ENCODE results near the gene GHRH.

- TF ChIP-seq, protein P1, sequence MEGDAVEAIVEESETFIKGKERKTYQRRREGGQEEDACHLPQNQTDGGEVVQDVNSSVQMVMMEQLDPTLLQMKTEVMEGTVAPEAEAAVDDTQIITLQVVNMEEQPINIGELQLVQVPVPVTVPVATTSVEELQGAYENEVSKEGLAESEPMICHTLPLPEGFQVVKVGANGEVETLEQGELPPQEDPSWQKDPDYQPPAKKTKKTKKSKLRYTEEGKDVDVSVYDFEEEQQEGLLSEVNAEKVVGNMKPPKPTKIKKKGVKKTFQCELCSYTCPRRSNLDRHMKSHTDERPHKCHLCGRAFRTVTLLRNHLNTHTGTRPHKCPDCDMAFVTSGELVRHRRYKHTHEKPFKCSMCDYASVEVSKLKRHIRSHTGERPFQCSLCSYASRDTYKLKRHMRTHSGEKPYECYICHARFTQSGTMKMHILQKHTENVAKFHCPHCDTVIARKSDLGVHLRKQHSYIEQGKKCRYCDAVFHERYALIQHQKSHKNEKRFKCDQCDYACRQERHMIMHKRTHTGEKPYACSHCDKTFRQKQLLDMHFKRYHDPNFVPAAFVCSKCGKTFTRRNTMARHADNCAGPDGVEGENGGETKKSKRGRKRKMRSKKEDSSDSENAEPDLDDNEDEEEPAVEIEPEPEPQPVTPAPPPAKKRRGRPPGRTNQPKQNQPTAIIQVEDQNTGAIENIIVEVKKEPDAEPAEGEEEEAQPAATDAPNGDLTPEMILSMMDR (IDR thresholded peaks at IDR 0.05), result no peak
- TF ChIP-seq CBFB (CRISPR knock-in tag; IDR thresholded peaks at IDR 0.05; ENCODE audit: low read depth) (no peak), TCF7 (CRISPR knock-in tag; IDR thresholded peaks at IDR 0.05; ENCODE audit: low read depth) (no peak), GABPB1 (CRISPR knock-in tag; IDR thresholded peaks at IDR 0.05) (no peak)
These were observed 39.5 kb downstream of the GHRH start for GRCh38 chr20:37222086-37222485.
